GM12878 (cell line): ENCODE results near the gene ZNF426. TPM values are rescaled to one million over a fixed set of nuclear protein-coding genes. Genes with fewer than 3 reads are reported as not detected.

ENCODE experiments used
- ATAC-seq: fragments of 200-7000 bp; cut with Tn5 transposase; 3 replicates; pipeline ENCODE4 v1.9.1; 2020; ENCODE audit warnings: mild to moderate bottlenecking, moderate library complexity
- BruUV-seq: library from RNA; stranded (reverse); fragments of 400-500 nt; replicated peaks from 2 replicates; lab custom pipeline; 2021; lab: Mats Ljungman, UMichigan
- CTCF ChIA-PET: fragments of 300-600 bp; sonication (Branson Sonifier 250); formaldehyde crosslinking; extraction: SDS; loops from one replicate; lab custom pipeline; 2021; ENCODE audit warnings: inconsistent platforms; lab: Yijun Ruan, JAX
- POLR2A ChIA-PET: fragments of 350-600 bp; formaldehyde crosslinking; extraction: SDS; loops from one replicate; lab custom pipeline; 2021; ENCODE audit warnings: inconsistent platforms; lab: Charles Lee
- RAD21 ChIA-PET: fragments of 300-600 bp; sonication (Branson Sonifier 250); formaldehyde crosslinking; loops from one replicate; lab custom pipeline; 2023; ENCODE audit warnings: antibody characterized with exemption; ENCODE audit not compliant: unreplicated experiment; lab: Charles Lee
- SMC1A ChIA-PET: fragments of 300-600 bp; sonication (Branson Sonifier 250); formaldehyde crosslinking; loops from one replicate; lab custom pipeline; 2023; ENCODE audit not compliant: unreplicated experiment, uncharacterized antibody; lab: Charles Lee
- DNase-seq: peaks from one replicate; pipeline ENCODE4 v3.0.0-alpha.2; 2011; ENCODE audit warnings: low read depth, low spot score
- FAIRE-seq: peaks from 3 replicates; lab custom pipeline; 2011; peaks lifted over from hg19 to GRCh38; lab: Jason Lieb, UNC
- H2AFZ ChIP-seq: 2 replicates; pipeline ENCODE4 v1.6.0; 2011; ENCODE audit warnings: low read depth, low read length, control low read depth; ENCODE audit not compliant: control insufficient read depth
- H3K27ac ChIP-seq: 2 replicates; pipeline ENCODE4 v1.5.1; 2011; ENCODE audit warnings: control low read depth; ENCODE audit not compliant: control insufficient read depth, insufficient read depth
- H3K27me3 ChIP-seq, 2 experiments: replicated peaks in 1 of 2; 2 replicates each; pipeline versions ENCODE4 v1.6.0 to v1.6.1; 2011; ENCODE audit warnings: low read length in 1 of 2; ENCODE audit not compliant: control insufficient read depth in 2 of 2, insufficient read depth in 2 of 2
- H3K36me3 ChIP-seq, 2 experiments: 2 replicates each; pipeline ENCODE4 v1.5.1; 2011; ENCODE audit warnings: low read length in 1 of 2; ENCODE audit not compliant: control insufficient read depth in 2 of 2, insufficient read depth in 2 of 2
- H3K4me1 ChIP-seq: 2 replicates; pipeline ENCODE4 v1.6.1; 2011; ENCODE audit warnings: mild to moderate bottlenecking, low read length, moderate library complexity, mixed read lengths; ENCODE audit not compliant: control insufficient read depth, insufficient read depth
- H3K4me2 ChIP-seq: 2 replicates; pipeline ENCODE4 v1.6.0; 2011; ENCODE audit warnings: control low read depth; ENCODE audit not compliant: control insufficient read depth, insufficient read depth
- H3K4me3 ChIP-seq: fragments of 200-600 bp; sonication (generic); 2 replicates; pipeline ENCODE4 v1.5.1; 2016
- H3K79me2 ChIP-seq: 2 replicates; pipeline ENCODE4 v1.6.0; 2011; ENCODE audit warnings: low read length; ENCODE audit not compliant: control insufficient read depth, insufficient read depth
- H3K9ac ChIP-seq: 2 replicates; pipeline ENCODE4 v1.8.0; 2011; ENCODE audit warnings: low read length, control low read depth, mixed read lengths; ENCODE audit not compliant: control insufficient read depth, insufficient read depth
- H3K9me3 ChIP-seq: replicated peaks from 3 replicates; pipeline ENCODE4 v1.5.1; 2011; ENCODE audit warnings: mild to moderate bottlenecking, low read length; ENCODE audit not compliant: control insufficient read depth, insufficient read depth
- H4K20me1 ChIP-seq: 2 replicates; pipeline ENCODE4 v1.6.0; 2011; ENCODE audit not compliant: control insufficient read depth, insufficient read depth
- CBX5 ChIP-seq: sonication (generic); IDR thresholded peaks from 2 replicates; pipeline ENCODE4 v1.6.1; 2016; ENCODE audit warnings: low read depth, moderate library complexity, mild to moderate bottlenecking, inconsistent platforms
- KLF5 ChIP-seq: fragments of 450-650 bp; IDR thresholded peaks from 2 replicates; pipeline ENCODE4 v1.6.1; 2014; ENCODE audit warnings: mild to moderate bottlenecking; ENCODE audit not compliant: partially characterized antibody
- RCOR1 ChIP-seq: conservative IDR thresholded peaks from 2 replicates; pipeline ENCODE4 v1.6.1; 2012; ENCODE audit warnings: low read depth, low read length, improper control_type of control experiment
- SUPT20H ChIP-seq: IDR thresholded peaks from 2 replicates; pipeline ENCODE4 v1.6.1; 2011; ENCODE audit warnings: low read depth, mild to moderate bottlenecking, low read length, moderate library complexity, borderline replicate concordance; ENCODE audit not compliant: control insufficient read depth
- WGBS: methylation state at CpG from one replicate; pipeline ENCODE4 v1.1.6; 2016; ENCODE audit warnings: low lambda C conversion rate; ENCODE audit not compliant: insufficient replicate concordance, insufficient coverage; ENCODE audit errors: missing lambda C conversion rate; 5-methylcytosine and 5-hydroxymethylcytosine counted together
- in situ Hi-C: fragments of 300-500 bp; cut with MboI; formaldehyde crosslinking; loops from 9 replicates; pipeline ENCODE4 v1.14.3; 2018; ENCODE audit warnings: mixed read lengths
- intact Hi-C: fragments of 100-400 bp; cut with micrococcal nuclease; formaldehyde crosslinking; loops from one replicate; pipeline ENCODE4 v1.14.2; 2022; ENCODE audit not compliant: unreplicated experiment
- polyA plus RNA-seq, 11 experiments: library from polyadenylated mRNA; depleted of rRNA in 4 of 11; unstranded in 6 of 11; stranded (reverse) in 5 of 11; fragments of >200 nt; fragmentation: Nextera tagmentation in 4 of 11; fragmentation: Illumina TruSeq in 1 of 11; extraction: Ambion mirVana in 4 of 11; extraction: Trizol in 1 of 11; gene quantifications; 1 replicate in 1 of 11; 2 replicates in 10 of 11; pipeline versions ENCODE4 v1.2.1 to v1.2.3, GENCODE V29; 2011 to 2016; ENCODE audit warnings: inconsistent platforms in 2 of 11, missing spikeins in 2 of 11, low read depth in 1 of 11
- total RNA-seq, 4 experiments: library from RNA; depleted of rRNA in 3 of 4; stranded (reverse); fragments of >200 nt in 3 of 4; fragmentation: Illumina TruSeq in 1 of 4; extraction: Trizol in 1 of 4; gene quantifications; 2 replicates each; pipeline versions ENCODE4 v1.2.1 to v1.2.3, GENCODE V29; 2013 to 2021
- TF ChIP-seq, protein P1 (sequence below): fragments of 450-650 bp; formaldehyde crosslinking; IDR thresholded peaks from 2 replicates; pipeline ENCODE4 v1.4.0; 2022; ENCODE audit warnings: mild to moderate bottlenecking, moderate library complexity
- TF ChIP-seq, protein P2 (sequence below): IDR thresholded peaks from 2 replicates; pipeline ENCODE4 v1.6.1; 2012; ENCODE audit warnings: low read length, inconsistent platforms

Gene ZNF426
- total and polyA plus RNA-seq, 10 of the 15 experiments (the other 5 are each of a cell fraction or from before 2014, with no cell fraction given) = 3.0 to 11.3 (median 6.8) TPM

DNA sequence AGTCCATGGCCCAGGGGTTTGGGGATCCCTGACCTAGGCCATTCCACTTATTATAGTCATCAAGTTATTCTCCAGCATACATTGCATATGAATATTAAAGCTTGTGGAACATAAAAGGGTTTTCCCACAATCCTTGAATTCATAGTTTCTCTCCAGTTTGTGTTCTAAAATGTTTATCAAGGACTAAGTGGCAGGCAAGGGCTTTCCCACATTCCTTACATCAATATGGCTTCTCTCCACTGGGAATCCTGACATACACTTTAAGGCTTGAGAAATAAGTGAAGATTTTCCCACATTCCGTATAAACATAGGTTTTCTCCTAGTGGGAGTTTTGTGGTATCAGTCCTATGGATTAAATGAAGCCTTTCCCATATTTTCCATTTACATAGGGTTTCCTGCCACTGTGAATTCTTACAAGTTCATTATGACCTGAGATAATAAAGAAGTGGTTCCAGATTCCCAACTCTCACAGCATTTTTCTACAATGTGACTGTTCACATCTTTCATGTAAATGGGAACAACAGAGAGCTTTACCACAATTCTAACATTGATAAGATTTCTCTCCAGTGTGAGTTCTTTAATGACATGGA is 14.5 kb downstream of the ZNF426 start:
- CTCF ChIA-PET = no interaction called here
- no peak for DNase-seq
- Histone ChIP-seq H3K79me2 (no peaks in the 10 kb centered on the region), H3K36me3 (peaks cover under 1 to 1% of the 10 kb centered on the region in 2 experiments; a peak in 1 of 4 replicates), H3K27ac (no peak overlapping the region), H2AFZ (no peak overlapping the region), H3K9me3 (peaks cover 26% of the 10 kb centered on the region), H3K4me1 (no peaks in the 10 kb centered on the region), H3K9ac (no peak overlapping the region), H3K27me3 (no peaks in the 10 kb centered on the region)
- SMC1A ChIA-PET = no interaction called here
- ATAC-seq = no peak
- POLR2A ChIA-PET = no interaction called here
- no TSS peak for BruUV-seq
- no peak for FAIRE-seq
- in situ Hi-C loops (no loop called here), intact Hi-C loops (no loop called here)
- 93% methylated on average over 1 of the region's 1 CpG for WGBS
- TF ChIP-seq CBX5 = peak; percentile 70; the same call in 1 of the 2 replicates
- TF ChIP-seq SUPT20H = no peak
- peak; percentile 68 for TF ChIP-seq KLF5
- TF ChIP-seq, all 136 proteins: peak for 2
- no peak overlapping the region for H3K4me2 ChIP-seq
- RAD21 ChIA-PET = no interaction called here
- H3K4me3 ChIP-seq = no peak overlapping the region
- H4K20me1 ChIP-seq = no peaks in the 10 kb centered on the region

DNA sequence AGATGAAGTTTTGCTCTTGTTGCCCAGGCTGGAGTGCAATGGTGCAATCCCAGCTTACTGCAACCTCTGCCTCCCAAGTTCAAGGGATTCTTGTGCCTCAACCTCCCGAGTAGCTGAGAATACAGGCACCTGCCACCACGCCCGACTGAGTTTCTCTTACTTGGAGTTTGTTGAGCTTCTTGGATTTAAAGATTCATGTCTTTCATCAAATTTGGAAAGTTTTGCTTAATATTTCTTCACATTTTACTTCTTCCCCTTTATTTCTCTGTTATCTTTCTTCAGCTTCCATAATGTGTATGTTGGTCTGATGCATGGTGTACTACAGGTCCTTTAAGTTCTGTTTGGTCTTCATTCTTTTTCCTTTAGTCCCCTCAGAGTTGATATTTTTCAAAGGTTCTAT is 31.2 kb downstream of the ZNF426 start:
- Histone ChIP-seq H3K36me3 (no peaks in the 10 kb centered on the region), H3K4me1 (no peaks in the 10 kb centered on the region), H3K4me2 (no peak overlapping the region), H3K9me3 (peaks cover 2% of the 10 kb centered on the region), H4K20me1 (no peaks in the 10 kb centered on the region), H3K27ac (no peak overlapping the region)
- FAIRE-seq (no peak), DNase-seq (no peak)
- 12% methylated on average over 3 of the region's 3 CpGs for WGBS
- POLR2A ChIA-PET = no interaction called here
- SMC1A ChIA-PET = no interaction called here
- no peak for TF ChIP-seq RCOR1
- TF ChIP-seq, protein P1, sequence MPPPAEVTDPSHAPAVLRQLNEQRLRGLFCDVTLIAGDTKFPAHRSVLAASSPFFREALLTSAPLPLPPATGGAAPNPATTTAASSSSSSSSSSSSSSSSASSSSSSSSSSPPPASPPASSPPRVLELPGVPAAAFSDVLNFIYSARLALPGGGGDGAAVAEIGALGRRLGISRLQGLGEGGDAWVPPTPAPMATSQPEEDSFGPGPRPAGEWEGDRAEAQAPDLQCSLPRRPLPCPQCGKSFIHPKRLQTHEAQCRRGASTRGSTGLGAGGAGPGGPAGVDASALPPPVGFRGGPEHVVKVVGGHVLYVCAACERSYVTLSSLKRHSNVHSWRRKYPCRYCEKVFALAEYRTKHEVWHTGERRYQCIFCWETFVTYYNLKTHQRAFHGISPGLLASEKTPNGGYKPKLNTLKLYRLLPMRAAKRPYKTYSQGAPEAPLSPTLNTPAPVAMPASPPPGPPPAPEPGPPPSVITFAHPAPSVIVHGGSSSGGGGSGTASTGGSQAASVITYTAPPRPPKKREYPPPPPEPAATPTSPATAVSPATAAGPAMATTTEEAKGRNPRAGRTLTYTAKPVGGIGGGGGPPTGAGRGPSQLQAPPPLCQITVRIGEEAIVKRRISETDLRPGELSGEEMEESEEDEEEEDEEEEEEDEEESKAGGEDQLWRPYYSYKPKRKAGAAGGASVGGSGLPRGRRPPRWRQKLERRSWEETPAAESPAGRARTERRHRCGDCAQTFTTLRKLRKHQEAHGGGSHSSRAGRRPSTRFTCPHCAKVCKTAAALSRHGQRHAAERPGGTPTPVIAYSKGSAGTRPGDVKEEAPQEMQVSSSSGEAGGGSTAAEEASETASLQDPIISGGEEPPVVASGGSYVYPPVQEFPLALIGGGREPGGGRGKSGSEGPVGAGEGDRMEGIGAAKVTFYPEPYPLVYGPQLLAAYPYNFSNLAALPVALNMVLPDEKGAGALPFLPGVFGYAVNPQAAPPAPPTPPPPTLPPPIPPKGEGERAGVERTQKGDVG (CRISPR knock-in tag) = no peak
- TF ChIP-seq, protein P2, sequence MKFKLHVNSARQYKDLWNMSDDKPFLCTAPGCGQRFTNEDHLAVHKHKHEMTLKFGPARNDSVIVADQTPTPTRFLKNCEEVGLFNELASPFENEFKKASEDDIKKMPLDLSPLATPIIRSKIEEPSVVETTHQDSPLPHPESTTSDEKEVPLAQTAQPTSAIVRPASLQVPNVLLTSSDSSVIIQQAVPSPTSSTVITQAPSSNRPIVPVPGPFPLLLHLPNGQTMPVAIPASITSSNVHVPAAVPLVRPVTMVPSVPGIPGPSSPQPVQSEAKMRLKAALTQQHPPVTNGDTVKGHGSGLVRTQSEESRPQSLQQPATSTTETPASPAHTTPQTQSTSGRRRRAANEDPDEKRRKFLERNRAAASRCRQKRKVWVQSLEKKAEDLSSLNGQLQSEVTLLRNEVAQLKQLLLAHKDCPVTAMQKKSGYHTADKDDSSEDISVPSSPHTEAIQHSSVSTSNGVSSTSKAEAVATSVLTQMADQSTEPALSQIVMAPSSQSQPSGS = no peak
- TF ChIP-seq, all 136 proteins: peak for 0
- in situ Hi-C loops = no loop called here
- ATAC-seq = no peak
- ChIA-PET CTCF (no interaction called here), RAD21 (no interaction called here)
- Histone ChIP-seq H3K79me2 (no peaks in the 10 kb centered on the region), H3K27me3 (no peaks in the 10 kb centered on the region), H2AFZ (no peak overlapping the region), H3K9ac (no peak overlapping the region), H3K4me3 (no peak overlapping the region)
- intact Hi-C loops = no loop called here
- no TSS peak for BruUV-seq
